ENCODE data around the gene TSPYL4.

GRCh38 chr6:116215414-116215813 is 38.5 kb downstream of the TSPYL4 start:
- TF ChIP-seq CREB1 (CRISPR knock-in tag; IDR thresholded peaks at IDR 0.05), result no peak
- TF ChIP-seq CTCF (IDR thresholded peaks at IDR 0.05), result no peak
- TF ChIP-seq GABPB1 (CRISPR knock-in tag; IDR thresholded peaks at IDR 0.05), result no peak
- TF ChIP-seq SP1 (CRISPR knock-in tag; conservative IDR thresholded peaks at IDR 0.05), result no peak
- TF ChIP-seq, protein P1, sequence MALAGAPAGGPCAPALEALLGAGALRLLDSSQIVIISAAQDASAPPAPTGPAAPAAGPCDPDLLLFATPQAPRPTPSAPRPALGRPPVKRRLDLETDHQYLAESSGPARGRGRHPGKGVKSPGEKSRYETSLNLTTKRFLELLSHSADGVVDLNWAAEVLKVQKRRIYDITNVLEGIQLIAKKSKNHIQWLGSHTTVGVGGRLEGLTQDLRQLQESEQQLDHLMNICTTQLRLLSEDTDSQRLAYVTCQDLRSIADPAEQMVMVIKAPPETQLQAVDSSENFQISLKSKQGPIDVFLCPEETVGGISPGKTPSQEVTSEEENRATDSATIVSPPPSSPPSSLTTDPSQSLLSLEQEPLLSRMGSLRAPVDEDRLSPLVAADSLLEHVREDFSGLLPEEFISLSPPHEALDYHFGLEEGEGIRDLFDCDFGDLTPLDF (CRISPR knock-in tag; IDR thresholded peaks at IDR 0.05), result no peak
- TF ChIP-seq CREM (CRISPR knock-in tag; IDR thresholded peaks at IDR 0.05), result no peak
- no peak for TF ChIP-seq ZNF138 (CRISPR knock-in tag; conservative IDR thresholded peaks at IDR 0.05)
- no peak for TF ChIP-seq ELF4 (CRISPR knock-in tag; IDR thresholded peaks at IDR 0.05; ENCODE audit: low read depth)
- no peak for TF ChIP-seq ATF2 (CRISPR knock-in tag; IDR thresholded peaks at IDR 0.05; ENCODE audit: borderline replicate concordance, low read depth)
- TF ChIP-seq MYBL2 (CRISPR knock-in tag; IDR thresholded peaks at IDR 0.05), result no peak
- no peak for TF ChIP-seq MLX (CRISPR knock-in tag; IDR thresholded peaks at IDR 0.05)
- TF ChIP-seq RELA (CRISPR knock-in tag; IDR thresholded peaks at IDR 0.05; ENCODE audit: borderline replicate concordance), result no peak
- TF ChIP-seq, protein P2, sequence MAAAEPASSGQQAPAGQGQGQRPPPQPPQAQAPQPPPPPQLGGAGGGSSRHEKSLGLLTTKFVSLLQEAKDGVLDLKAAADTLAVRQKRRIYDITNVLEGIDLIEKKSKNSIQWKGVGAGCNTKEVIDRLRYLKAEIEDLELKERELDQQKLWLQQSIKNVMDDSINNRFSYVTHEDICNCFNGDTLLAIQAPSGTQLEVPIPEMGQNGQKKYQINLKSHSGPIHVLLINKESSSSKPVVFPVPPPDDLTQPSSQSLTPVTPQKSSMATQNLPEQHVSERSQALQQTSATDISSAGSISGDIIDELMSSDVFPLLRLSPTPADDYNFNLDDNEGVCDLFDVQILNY (CRISPR knock-in tag; IDR thresholded peaks at IDR 0.05), result no peak
- TF ChIP-seq ZNF512 (CRISPR knock-in tag; IDR thresholded peaks at IDR 0.05; ENCODE audit: borderline replicate concordance), result no peak
